GM18526 (cell line): ENCODE data around the gene TRPM3.

Source experiments
- POLR2A ChIP-seq: IDR thresholded peaks from 3 replicates; pipeline ENCODE4 v1.6.1; 2011; ENCODE audit not compliant: insufficient read length; ENCODE audit errors: extremely low read depth

TRPM3 gene

GRCh38 chr9:70917277-70917676, 204.1 kb downstream of the TRPM3 start:
- no peak for TF ChIP-seq POLR2A

- TF ChIP-seq POLR2A = no peak
These were observed 209.6 kb downstream of the TRPM3 start for GRCh38 chr9:70911791-70912190.

DNA sequence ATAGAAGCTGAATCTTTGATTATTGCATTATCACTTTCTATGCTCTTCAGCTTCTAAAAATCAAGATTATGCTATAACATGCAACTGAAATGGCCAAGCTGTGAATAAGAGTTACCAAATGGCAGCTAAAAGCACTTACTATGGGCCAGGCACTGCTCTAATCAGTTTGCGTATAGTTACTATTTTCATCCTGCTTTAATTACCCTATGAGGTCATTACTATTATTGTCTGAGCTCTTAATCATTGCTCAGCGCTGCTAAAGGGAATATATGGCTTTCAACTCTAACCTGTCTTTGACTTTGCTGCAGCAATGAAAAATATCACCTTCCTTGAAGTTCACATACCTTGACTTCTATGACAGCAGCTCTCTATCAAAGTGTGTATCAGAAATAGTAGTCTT, 210.8 kb downstream of the TRPM3 start:
- no peak for TF ChIP-seq POLR2A

DNA sequence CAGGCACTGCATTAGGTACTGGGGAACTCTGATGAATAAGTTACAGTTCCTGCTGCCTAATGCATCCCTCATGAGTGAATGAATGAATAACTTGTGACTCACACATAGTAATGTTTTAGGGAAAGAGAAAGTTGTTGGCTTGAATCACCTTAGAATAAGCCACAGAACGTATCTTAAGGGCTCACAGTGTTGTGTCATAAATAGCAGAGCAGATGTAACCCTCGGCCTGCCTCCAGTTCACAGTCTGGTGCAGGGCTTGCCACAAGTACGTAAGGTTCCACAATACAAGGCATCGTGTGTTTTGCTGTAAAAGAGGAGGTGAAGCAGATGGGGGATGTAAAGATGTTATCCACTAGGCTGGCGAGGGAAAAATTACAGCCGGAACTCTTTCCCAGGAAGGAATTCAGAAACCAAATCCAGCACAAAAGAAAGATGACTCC, 218.7 kb downstream of the TRPM3 start:
- TF ChIP-seq POLR2A = no peak

- no peak for TF ChIP-seq POLR2A
These were observed 219.2 kb downstream of the TRPM3 start for GRCh38 chr9:70902171-70902570.

- TF ChIP-seq POLR2A = no peak
These were observed 219.7 kb downstream of the TRPM3 start for GRCh38 chr9:70901746-70902145.

DNA sequence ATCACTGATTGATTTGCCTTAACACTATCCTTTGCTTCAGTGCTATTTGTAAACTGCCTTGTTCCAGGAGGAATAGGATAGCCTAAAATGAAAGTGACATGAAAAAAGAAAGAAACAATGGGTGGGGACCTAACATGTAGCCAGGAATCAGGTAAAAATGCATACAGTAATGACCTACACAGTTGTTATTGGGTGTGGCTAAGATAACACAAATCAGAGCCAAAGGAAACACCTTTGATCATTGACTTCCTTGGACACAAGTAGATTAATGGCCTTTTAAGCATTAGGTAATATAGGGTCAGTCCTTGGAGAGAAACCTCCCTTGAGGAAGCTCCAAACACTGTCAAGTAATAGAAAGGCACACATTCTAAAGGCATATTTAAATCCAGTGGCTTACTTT, 220.4 kb downstream of the TRPM3 start:
- TF ChIP-seq POLR2A = no peak

GRCh38 chr9:70893580-70894122, 227.8 kb downstream of the TRPM3 start:
- TF ChIP-seq POLR2A = no peak

- no peak for TF ChIP-seq POLR2A
These were observed 232.9 kb downstream of the TRPM3 start for GRCh38 chr9:70888471-70888870.

GRCh38 chr9:70887826-70888225, 233.6 kb downstream of the TRPM3 start:
- no peak for TF ChIP-seq POLR2A

DNA sequence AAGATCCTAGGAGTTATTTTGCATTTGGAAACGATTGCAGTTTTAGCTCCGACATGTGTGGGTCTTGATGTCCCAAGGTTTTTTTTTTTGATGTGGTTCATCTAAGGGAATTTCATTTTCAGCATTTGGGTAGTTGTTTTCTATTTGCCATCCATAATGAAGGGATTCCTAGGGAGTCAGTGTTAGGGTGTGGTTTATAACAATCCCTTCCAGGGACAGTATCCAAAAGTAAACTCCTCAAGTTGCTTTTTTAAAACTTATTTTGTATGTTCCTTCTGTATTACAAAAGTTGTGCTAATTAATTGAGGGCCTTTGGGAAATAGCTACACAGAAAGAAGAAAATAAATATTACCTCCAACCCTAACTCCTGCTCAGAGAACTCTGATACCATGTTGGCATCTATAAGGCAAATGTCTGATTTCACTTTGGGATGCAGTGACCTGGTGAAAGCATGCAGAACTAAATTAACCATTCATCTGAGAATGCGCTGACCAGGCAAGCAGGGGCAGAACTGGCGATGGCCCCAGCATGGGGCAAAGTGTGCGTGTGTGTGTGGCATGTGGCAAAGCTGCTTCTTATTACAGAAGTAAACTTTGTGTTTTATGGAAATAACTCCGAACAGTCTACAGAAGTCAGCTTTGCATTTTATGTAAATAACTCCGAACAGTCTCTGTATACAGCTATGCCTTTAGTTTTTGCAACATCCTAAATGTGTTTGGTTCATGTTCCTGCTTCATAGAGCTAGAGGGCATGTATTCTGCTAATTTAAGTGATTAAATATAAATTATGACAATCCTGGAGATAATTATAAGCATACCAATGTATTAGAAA, 237.2 kb downstream of the TRPM3 start:
- TF ChIP-seq POLR2A = no peak

DNA sequence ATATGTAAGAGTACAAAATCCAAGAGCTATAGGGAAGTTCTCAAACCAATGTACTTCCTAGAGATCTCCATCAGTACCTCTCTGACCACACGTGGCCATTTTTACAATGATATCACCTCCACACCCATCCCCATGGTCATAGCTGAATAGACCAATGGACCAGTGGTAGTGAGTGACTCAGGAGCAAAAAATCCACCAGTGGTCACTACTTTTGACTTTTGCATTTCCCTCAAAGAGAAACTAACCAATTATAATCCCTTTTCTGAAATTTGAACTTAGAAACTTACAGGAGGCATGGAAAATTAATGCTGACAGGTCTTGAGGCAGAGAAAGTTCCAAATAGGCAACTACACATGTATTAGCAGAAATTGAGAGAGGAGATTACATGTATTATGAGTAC, 238.4 kb downstream of the TRPM3 start:
- no peak for TF ChIP-seq POLR2A

- TF ChIP-seq POLR2A = no peak
These were observed 240.1 kb downstream of the TRPM3 start for GRCh38 chr9:70881333-70881732.

DNA sequence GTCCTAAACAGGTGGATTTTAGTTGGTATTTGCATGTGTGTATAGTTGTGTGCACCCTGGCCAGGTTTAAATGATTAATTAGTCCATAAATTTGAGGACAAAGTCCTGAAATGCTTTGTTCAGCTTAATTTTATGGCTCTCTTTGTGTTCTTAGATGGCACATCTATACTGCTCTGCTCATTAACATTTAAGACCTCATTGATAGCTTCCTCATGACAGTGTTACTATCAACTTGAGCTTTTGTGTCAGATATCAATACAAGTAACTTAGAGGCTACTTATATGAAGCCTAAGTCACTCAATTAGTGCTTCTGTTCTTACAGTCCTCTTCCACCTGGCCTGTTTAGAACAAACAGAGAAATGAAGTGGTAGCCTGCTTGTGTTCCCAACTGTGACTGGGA, 240.9 kb downstream of the TRPM3 start:
- no peak for TF ChIP-seq POLR2A

DNA sequence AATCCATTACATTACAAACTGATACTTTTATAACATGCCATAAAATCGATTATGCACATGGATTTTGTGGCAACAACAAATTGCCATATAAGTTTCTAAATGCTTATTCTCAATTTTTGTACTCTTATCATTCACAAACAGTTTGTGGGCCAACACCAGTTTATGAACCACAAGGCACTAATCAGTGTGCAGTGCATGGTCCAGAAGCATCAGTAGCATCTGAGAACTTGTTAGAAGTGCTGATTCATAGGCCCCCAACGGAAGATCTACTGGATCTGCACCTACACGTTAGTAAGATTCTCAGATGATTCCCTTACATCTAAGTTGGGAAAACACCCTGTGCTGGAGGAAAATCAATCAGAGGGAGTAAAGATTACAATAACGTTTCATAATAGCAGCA, 242.8 kb downstream of the TRPM3 start:
- TF ChIP-seq POLR2A = no peak

DNA sequence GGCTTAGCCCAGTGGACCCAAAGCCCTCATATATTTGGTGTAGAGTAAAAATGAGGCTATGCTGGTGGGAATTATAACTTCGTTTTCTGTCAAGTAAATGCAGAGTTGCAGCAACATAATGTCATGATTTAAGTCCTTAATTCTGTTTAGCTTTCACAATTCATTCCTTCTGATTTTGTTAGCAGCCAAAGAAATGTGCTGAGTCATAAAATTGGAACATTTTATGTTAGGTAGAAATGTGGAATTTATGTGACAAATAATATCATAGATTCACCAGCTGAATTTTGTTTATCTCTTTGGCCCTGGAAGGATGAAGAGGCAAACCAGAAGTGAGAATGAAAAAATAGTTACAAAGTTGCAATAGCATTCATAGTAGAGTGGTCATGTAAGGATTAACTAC, 247.0 kb downstream of the TRPM3 start:
- TF ChIP-seq POLR2A = no peak

DNA sequence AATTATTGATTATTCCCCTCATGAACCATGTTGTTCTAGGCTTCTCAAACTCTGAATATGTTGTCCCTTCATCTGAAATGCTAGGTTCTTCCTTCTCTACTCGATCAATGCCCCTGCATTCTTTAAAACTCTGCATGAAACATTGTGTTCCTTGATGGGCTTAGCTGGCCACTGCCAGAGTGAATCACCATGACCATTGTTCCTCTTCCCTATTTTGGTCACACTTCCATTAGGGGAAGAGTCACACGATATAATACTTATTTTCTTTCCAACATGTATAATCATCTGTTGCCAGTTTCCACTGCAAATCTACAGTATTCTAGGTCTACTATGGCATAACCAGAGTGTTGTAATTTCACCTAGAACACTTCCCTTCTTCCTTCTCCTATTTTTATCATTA, 247.9 kb downstream of the TRPM3 start:
- TF ChIP-seq POLR2A = no peak
